ENCODE results near the gene SUCLA2.

SUCLA2 gene

DNA sequence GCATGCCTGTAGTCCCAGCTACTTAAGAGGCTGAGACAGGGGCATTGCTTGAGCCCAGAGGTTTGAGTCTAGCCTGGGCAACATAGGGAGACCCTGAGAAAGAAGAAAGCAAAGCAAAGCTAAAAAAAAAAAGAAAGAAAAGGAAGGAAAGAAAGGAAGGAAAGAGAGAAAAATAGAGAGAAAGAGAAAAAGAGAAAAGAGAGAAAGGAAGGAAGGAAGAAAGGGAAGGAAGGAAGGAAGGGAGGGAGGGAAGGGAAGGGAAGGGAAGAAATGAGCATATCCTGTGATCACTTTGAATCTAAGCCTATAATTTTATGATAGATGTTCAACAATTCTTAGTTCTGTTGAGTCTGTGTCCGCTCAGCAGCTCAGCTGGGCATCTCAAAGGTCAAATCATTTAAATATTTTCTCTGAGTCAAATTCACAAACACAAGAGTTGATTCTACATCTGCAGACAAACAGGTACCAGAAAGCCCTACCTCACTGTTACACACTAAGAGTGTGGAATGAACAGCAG lies 70.4 kb downstream of the SUCLA2 start:
- TF ChIP-seq CEBPB (IDR thresholded peaks at IDR 0.05), result no peak
- TF ChIP-seq, protein P1, sequence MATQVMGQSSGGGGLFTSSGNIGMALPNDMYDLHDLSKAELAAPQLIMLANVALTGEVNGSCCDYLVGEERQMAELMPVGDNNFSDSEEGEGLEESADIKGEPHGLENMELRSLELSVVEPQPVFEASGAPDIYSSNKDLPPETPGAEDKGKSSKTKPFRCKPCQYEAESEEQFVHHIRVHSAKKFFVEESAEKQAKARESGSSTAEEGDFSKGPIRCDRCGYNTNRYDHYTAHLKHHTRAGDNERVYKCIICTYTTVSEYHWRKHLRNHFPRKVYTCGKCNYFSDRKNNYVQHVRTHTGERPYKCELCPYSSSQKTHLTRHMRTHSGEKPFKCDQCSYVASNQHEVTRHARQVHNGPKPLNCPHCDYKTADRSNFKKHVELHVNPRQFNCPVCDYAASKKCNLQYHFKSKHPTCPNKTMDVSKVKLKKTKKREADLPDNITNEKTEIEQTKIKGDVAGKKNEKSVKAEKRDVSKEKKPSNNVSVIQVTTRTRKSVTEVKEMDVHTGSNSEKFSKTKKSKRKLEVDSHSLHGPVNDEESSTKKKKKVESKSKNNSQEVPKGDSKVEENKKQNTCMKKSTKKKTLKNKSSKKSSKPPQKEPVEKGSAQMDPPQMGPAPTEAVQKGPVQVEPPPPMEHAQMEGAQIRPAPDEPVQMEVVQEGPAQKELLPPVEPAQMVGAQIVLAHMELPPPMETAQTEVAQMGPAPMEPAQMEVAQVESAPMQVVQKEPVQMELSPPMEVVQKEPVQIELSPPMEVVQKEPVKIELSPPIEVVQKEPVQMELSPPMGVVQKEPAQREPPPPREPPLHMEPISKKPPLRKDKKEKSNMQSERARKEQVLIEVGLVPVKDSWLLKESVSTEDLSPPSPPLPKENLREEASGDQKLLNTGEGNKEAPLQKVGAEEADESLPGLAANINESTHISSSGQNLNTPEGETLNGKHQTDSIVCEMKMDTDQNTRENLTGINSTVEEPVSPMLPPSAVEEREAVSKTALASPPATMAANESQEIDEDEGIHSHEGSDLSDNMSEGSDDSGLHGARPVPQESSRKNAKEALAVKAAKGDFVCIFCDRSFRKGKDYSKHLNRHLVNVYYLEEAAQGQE (IDR thresholded peaks at IDR 0.05; ENCODE audit: low read depth), result no peak
- TF ChIP-seq TCF12 (IDR thresholded peaks at IDR 0.05; ENCODE audit: low read depth), result no peak
- no peak for TF ChIP-seq FOXM1 (IDR thresholded peaks at IDR 0.05; ENCODE audit: borderline replicate concordance, low read depth)
- no peak for TF ChIP-seq EGR1 (IDR thresholded peaks at IDR 0.05)
- TF ChIP-seq, protein P2, sequence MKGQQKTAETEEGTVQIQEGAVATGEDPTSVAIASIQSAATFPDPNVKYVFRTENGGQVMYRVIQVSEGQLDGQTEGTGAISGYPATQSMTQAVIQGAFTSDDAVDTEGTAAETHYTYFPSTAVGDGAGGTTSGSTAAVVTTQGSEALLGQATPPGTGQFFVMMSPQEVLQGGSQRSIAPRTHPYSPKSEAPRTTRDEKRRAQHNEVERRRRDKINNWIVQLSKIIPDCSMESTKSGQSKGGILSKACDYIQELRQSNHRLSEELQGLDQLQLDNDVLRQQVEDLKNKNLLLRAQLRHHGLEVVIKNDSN (IDR thresholded peaks at IDR 0.05), result no peak
- TF ChIP-seq, protein P3, sequence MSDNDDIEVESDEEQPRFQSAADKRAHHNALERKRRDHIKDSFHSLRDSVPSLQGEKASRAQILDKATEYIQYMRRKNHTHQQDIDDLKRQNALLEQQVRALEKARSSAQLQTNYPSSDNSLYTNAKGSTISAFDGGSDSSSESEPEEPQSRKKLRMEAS (IDR thresholded peaks at IDR 0.05), result no peak
- no peak for TF ChIP-seq ZBTB7A (IDR thresholded peaks at IDR 0.05; ENCODE audit: low read depth)
- no peak for TF ChIP-seq YY1 (IDR thresholded peaks at IDR 0.05; ENCODE audit: low read depth)
- no peak for TF ChIP-seq TAF1 (IDR thresholded peaks at IDR 0.05; ENCODE audit: low read depth)
- no peak for TF ChIP-seq RAD21 (IDR thresholded peaks at IDR 0.05; ENCODE audit: low read depth)
- no peak for TF ChIP-seq CREB1 (IDR thresholded peaks at IDR 0.05; ENCODE audit: low read depth)
- no peak for TF ChIP-seq TEAD4 (IDR thresholded peaks at IDR 0.05)
- TF ChIP-seq NFIC (IDR thresholded peaks at IDR 0.05), result no peak
- TF ChIP-seq EP300 (IDR thresholded peaks at IDR 0.05; ENCODE audit: borderline replicate concordance), result no peak

DNA sequence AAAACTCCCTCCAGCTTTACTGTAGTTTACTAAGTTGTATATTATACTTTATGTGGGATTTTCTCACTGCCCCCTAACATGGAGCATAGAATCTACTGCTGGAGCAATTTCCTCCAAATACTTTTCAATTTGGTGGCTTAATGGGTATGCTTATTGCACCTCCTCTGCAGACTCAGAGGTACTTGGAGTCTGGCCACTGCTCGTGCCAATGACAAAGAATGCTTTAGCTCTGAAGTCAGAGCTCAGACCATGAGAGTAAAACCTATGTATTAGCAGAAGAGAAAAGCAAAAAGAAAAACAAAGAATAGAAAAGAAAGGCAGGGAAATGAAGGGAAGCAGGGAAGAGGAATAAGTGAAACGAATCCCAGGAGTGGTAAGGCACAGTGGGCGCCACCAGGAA lies 71.9 kb downstream of the SUCLA2 start:
- TF ChIP-seq, protein P3 (IDR thresholded peaks at IDR 0.05), result no peak
- no peak for TF ChIP-seq EGR1 (IDR thresholded peaks at IDR 0.05)
- TF ChIP-seq TCF12 (IDR thresholded peaks at IDR 0.05; ENCODE audit: low read depth), result no peak

DNA sequence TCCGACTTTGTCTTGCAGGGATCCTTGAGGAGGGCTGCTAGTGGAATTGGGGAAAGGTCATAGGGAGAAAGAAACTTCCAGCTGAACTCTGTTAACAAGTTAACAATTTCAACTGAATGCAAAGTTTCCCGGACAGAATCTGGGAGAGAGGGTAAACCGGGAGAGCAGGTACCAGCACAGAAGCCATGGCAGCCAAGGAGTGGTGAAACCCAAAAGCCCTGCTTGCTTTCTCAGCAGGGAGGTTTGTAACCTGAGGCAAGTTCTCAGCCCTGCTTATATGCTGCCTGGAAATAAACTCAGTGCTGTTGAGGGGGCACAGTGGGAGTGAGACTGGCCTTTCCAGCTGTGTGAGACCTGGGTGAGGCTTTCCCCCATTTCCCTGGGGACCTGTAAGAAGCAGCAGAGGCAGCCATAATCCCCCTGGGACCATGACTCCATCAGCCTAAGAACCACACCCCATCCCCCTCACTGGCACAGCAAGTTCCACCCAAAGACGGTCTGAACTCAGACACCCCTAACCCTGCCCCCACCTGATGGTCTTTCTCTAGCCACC lies 84.0 kb downstream of the SUCLA2 start:
- TF ChIP-seq, protein P2 (IDR thresholded peaks at IDR 0.05), result no peak

DNA sequence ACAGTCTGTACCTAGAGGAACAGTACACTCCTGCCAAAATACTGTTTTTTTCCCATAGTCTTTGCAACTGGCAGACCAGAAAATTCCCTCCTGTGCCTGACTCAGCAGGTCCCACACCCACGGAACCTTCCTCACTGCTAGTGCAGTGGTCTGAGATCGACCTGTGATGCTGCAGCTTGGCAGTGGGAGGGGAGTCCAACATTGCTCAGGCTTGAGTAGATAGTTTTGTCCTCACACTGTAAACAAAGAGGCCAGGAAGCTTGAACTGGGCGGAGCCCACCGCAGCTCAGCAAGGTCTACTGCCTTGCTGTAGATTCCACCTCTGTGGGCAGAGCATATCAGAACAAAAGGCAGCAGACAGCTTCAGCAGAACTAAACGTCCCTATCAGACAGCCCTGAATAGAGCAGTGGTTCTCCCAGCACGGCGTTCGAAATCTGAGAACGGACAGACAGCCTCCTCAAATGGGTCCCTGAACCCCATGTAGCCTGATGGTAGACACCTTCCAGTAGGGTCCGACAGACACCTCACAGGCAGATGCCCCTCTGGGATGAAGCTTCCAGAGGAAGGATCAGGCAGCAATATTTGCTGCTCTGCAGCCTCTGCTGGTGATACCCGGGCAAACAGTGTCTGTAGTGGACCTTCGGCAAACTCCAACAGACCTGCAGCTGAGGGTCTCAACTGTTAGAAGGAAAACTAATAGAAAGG lies 92.7 kb downstream of the SUCLA2 start:
- TF ChIP-seq CEBPB (IDR thresholded peaks at IDR 0.05) (no peak), NFIC (IDR thresholded peaks at IDR 0.05) (no peak), TCF12 (IDR thresholded peaks at IDR 0.05; ENCODE audit: low read depth) (no peak), ZBTB7A (IDR thresholded peaks at IDR 0.05; ENCODE audit: low read depth) (no peak), EGR1 (IDR thresholded peaks at IDR 0.05) (no peak)
- TF ChIP-seq, protein P3 (IDR thresholded peaks at IDR 0.05), result no peak
- TF ChIP-seq, protein P2 (IDR thresholded peaks at IDR 0.05), result no peak

DNA sequence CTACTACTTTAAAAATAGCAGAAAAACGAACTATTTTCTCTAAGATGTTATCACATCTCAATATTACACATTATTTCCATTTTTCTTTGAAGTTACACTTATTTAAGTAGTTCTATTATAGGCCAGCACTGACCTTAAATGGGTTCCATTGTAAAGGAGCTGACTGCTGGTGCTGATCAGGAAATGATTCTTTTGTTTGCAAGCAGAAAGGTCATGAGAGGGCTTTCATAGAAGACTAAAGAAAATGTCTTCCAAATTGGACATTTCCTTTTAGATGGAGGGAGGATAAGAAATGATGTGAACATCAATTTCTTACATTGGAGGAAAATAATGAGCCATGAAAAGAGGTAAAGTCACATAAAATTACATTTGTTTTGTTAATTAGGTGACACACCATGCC lies 96.2 kb downstream of the SUCLA2 start:
- TF ChIP-seq TCF12 (IDR thresholded peaks at IDR 0.05; ENCODE audit: low read depth) (no peak), RAD21 (IDR thresholded peaks at IDR 0.05; ENCODE audit: low read depth) (no peak), CREB1 (IDR thresholded peaks at IDR 0.05; ENCODE audit: low read depth) (no peak), FOXM1 (IDR thresholded peaks at IDR 0.05; ENCODE audit: borderline replicate concordance, low read depth) (no peak), ZBTB7A (IDR thresholded peaks at IDR 0.05; ENCODE audit: low read depth) (no peak), NFIC (IDR thresholded peaks at IDR 0.05) (no peak), TAF1 (IDR thresholded peaks at IDR 0.05; ENCODE audit: low read depth) (no peak), CEBPB (IDR thresholded peaks at IDR 0.05) (no peak), EGR1 (IDR thresholded peaks at IDR 0.05) (no peak), EP300 (IDR thresholded peaks at IDR 0.05; ENCODE audit: borderline replicate concordance) (no peak), YY1 (IDR thresholded peaks at IDR 0.05; ENCODE audit: low read depth) (no peak), TEAD4 (IDR thresholded peaks at IDR 0.05) (no peak)
- TF ChIP-seq, protein P3 (IDR thresholded peaks at IDR 0.05), result no peak
- TF ChIP-seq, protein P2 (IDR thresholded peaks at IDR 0.05), result no peak
- TF ChIP-seq, protein P1 (IDR thresholded peaks at IDR 0.05; ENCODE audit: low read depth), result no peak

Data from Ishikawa (cell line).